Erythroblast (primary cell): ENCODE measurements around the gene PSTK.

Experiments used
- GATA1 ChIP-seq: IDR thresholded peaks from 2 replicates; pipeline ENCODE4 v1.6.1; 2011; ENCODE audit warnings: low read depth, mild to moderate bottlenecking, control low read depth, low read length, moderate library complexity
- POLR2A ChIP-seq: IDR thresholded peaks from 2 replicates; pipeline ENCODE4 v1.6.1; 2011; ENCODE audit warnings: mild to moderate bottlenecking, low read length

DNA sequence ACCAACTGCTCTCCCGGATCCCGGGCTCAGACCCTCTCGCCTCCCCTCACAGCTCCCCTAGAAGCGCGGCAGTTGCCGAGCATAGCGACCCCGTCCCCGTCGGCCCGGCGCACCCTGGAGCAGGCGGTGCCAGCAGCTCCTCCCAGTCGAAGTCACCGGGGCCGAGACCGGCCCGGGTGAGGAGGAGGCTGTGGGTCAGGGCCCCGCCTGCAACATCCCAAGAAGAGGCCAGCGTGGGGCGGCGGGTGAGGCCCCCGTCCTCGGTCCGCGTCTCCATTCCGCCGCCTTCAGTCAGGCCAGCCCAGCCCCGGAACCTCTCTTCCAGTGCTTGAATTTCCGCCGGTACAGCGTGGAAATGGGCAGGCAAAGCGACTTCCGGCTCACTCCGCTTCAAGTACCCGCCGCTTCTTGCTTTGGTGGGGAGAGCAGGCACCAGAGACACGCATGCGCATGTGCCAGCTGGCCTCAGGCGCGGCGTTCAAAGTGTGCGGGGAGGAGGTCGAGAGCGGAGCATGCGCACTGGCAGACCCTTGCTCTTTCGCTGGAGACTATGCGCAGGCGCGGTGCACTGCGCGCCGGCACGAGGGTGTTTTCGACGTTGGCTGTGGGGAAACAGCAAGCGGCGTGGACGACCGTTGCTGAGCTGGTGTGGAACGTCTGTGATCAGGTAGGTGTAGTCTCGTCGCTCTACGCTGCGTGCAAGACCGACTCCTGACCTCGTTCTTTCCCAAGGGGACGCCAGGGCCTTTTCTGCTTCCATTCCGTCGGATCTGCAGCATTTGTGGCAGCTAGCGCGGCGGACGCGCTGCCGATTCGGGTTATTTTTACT, 26.1 kb upstream of the PSTK start, which contains the start of gene C10orf88:
- TF ChIP-seq POLR2A (peak; percentile 88), GATA1 (no peak)
